HG03025 (cell line): Measurements from ENCODE around the gene ANKRD26.
"Not testable (repeated sequence)": the region's sequence is repeated elsewhere in the genome, so short reads cannot be mapped to it uniquely, and the experiment has no call there.

Experiments
- ATAC-seq: cut with Tn5 transposase; IDR thresholded peaks from one replicate; pipeline ENCODE4 v1.9.1; 2021; ENCODE audit warnings: mild to moderate bottlenecking, moderate library complexity; ENCODE audit not compliant: unreplicated experiment, low FRiP score

Gene ANKRD26

DNA sequence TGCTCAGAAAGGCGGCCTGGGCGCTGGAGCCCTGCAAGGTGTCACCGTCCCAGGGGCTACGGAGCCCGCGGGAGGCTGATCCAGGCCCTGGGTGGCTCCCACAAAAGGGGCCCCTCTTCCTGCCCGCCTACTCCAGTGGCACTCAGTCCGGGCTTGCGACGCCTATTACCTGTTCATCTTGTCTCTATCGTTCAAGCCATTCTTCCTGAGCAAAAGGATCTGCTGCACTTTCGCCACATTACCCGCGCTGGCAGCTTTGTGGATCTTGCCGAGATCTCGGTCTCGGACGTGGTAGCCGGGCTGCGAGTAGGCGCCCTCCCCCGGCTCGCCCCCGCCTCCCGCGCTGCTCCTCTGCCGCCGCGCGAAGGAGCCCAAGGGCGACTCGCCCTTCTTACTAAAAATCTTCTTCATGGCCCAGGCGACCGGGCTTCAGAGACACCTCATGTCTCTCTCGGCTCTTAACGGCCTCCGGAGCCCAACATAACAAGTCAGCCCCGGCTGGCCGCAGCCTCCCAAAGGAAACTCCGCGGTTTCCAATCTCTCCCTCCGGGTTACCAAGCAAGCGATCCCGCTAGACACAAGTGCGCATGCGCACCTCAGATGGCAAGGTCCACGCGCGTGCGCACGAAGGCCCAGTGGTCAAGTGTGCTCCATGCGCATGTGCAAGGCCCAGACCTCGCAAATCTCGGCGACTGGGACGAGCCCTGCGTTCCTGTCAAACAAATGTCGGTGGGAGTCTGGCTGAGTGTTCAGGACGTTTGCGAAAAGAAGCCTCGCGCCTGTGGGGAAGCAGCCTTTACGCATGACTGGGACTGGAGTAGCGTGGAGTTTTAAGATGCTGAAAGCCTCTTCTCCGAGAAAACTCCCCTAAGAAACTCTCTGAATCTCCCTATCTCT lies at the start of gene ANKRD26:
Gene ANKRD26 (minus strand): TSS at position 579 of the 897 bp plus-strand sequence. CDS start 168 bp downstream, at position 411.
- peak; percentile 78 for ATAC-seq

DNA sequence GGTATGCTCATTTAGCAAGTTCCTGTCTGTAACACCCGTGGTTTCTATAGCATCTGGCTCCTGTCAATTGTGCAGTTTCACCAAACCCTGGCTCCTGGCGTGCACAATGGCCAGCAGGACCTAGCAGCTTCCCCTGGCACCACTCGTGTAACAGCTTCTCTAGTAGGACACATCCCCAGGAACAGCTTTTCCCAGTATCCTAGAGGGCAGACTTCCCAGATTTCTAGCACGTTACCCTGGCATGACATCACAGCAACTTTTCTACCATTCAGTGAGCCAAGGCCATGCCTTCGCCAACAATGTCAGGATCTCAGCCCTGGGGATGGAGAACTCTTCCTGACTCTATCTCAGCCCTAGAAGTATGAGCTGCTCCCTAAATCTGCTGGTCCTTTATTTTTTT lies 47.4 kb upstream of the ANKRD26 start:
- ATAC-seq = no peak

DNA sequence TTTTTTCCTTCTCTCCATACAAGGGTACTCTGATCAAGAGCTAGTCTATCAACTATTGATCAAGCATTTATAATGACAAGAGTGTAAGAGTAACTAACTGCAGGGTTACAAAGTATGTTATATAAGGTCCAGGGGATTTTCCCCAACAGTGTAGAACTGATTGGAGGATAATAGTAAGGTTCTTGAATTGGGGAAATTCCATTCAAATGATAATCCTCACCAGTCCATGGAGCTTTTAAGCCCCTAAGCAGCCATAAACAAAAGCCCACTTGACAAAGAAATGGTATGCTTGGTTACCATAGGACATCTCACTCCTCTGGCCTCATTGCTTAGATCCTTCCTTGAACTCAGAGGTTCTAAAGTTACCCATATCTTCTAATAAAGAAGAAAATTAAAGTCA lies 45.6 kb upstream of the ANKRD26 start:
- ATAC-seq = no peak

DNA sequence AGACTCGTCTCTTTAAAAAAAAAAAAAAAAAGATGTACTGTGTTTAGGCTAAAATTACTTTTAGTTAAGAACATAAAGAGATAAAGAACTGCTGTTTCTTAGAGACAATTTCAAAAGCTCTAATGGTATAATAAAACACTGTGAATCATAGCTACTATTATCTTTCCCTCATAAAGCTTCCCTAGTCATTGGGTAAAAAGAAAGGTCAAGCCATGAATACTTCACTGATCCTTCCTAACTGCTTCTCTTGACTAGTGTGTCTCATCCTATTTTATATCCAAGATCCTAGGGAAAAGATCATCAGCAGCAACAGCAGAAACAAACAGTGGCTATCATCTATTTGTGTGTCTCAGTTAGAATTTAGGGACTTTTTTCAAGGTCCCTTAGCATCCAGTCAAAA lies 43.4 kb upstream of the ANKRD26 start:
- no peak for ATAC-seq

DNA sequence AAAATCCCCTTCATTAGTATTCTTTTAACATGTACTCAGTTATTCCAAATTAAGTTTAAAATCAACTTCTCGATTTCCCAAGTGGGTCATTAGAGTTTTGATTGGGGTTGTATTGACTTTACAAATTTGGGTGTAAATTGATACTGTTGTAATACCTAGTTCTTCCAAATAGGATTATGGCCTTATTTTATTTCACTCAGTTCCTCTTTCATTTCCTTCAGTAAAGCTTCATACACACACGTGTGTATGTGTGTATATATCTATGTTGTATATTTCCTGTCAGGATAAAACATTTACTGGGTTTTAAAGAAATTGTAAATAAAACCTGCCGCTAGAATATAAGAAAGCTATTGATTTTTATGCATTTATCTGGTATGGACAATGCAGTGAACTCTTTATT lies 38.0 kb upstream of the ANKRD26 start:
- ATAC-seq = no peak

DNA sequence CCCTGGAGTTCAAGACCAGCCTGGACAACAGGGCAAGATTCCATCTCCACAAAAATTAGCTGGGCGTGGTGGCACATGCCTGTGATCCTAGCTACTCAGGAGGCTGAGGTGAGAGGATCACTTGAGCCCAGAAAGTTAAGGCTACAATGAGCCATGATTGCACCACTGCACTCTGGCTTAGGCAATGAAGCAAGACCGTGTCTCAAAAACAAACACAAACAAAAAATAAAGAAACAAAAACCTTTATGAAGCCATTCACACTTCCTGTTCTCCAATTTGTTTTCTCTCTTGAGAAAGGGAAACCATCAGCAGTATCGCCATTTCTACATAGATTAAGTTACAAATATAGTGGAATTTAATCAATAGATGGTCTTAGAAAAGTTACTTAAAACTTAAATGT lies 34.1 kb upstream of the ANKRD26 start:
- no peak for ATAC-seq

DNA sequence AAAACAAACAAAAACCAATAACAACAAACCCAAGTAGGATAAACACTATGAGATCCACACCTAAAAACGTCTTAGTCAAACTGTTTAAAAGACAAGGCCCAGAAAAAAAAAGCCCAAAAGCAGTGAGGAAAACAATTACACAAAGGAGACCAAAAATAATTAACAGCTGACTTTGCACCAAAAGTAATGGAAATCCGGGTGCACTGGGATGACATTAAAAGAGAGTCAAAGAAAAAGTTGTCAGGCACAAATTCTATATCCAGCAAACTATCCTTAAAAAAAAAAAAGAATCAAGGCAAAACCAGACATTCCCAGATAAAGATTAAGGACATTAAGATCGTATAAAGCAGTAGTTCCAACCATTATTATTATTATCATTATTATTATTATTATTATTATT lies 7.9 kb upstream of the ANKRD26 start:
- no peak for ATAC-seq

DNA sequence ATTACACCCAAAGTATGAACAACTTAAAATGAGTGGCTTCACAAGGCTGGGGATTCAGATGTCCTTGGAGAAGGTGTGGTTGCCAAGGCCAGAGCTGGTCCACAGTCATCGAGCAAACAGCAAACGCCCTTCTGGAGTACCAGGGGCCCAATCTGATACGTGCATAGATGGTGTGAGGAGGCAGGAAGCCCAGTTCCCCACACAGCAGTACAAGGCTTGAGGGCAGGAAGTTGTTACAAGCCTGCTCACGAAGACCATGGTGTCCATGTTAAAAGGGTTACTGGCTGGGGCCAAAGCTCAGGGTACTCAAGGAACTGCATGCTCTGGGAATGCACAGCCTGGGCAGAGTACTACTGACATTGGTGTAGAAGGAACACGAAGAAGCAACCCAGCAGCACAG lies 4.6 kb upstream of the ANKRD26 start:
- ATAC-seq = no peak

DNA sequence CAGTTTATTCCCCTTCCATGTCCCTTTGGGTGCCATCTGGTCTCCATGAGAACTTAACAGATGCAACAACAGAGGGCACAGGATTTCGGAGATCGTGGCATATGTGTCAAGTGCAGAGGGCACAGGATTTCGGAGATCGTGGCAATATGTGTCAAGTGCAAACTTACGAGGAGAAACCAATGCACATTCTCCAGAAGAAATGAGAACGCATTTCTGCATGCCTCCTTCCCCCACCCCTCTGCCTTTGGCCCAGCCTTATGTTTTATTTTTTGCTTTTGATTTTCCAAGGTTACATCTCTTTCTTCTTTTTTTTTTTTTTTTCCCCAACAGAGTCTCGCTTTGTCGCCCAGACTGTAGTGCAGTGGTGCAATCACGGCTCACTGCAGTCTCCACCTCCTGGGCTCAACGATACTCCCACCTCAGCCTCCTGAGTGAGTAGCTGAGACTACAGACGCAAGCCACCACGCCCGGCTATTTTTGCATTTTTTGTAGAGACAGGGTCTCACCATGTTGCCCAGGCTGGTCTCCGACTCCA lies 586 bp upstream of the ANKRD26 start:
- peak; percentile 19 for ATAC-seq

DNA sequence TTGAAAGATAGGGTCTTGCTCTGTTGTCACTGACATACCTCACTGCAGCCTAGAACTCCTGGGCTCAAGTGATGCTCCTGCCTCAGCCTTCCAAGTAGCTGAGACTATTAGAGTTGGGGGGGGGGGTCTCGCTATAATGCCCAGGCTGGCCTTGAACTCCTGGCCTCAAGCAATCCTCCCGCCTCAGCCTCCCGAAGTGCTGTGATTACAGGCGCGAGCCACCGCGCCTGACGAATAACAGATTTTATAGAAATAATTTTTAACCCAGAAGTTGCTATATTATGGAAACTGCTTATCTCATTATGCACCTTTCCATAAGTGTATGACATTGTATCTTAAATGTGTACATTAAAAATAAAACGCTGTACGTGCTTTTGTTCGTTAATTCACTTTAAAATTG lies 846 bp downstream of the ANKRD26 start:
- ATAC-seq = no peak

DNA sequence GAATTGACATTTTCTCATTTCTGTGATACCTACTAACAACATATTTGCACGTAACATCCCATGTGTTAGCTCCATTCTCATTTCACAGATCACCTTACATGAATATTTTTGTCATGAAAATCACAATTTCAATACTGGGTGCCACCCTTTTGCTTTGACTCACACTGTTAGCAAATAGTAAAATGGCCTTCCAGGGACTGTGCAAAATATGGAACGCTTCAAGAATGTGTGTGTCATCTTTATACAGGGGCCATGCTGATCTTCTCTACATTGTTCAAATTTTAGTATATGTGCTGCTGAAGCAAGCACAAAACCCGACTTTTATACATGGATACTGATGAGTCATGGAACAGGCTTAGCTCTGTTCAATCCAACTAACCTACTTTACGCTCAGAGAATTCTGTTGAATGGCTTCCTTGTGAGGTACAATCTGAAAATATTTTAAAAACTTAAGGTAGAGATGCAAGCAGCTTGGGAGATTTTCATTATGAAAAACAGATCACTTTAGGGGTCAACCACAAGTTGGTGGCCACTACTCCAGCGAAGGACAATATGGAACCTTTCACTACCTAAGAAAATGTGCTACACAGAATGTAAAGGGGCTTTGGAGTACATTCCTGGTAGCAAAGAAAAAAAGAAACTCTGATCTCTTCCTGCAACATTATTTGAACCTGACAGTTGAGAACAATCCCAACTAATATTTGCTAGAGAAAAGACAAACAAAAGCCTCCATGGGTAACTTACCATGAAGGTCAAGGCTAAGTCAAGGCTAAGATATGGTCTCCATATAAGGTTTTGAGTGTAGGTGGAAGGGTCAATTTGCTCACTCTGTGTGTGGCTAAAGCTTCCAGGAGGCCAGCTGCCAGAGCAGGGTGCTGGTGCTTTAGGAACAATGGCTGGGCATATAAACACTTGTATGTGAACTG lies 11.9 kb downstream of the ANKRD26 start:
- ATAC-seq = no peak

DNA sequence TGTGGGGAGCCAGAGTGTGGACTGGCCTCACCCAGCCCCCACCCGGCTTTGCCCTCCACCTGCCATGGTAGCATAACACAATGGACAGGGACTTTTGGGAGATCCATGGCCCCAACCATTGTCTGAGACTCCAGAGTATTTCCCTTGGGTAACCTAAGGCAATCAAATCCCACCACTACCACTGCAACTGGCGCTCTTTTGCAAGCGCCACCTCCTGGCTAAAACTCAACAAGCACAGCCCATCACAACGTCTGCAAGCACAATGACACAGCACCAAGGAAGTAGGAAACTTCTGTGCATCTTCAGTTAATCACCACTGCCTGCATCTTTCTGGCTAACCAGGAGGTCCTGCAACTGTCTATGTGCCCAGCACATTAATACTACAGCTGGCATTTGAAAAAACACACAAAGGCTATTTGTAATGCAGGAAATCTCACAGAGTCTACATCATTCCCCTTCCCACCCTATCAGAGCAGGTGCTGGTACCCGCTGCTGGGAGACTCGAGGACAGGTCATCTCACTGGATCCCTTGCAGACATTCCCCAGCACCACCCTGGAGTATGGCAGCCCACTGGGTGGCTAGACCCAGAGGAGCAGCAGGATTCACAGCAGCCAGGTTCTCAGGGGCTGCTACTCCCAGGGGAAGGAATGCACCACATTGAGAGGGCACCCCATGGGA lies 27.7 kb downstream of the ANKRD26 start:
- ATAC-seq = no peak

DNA sequence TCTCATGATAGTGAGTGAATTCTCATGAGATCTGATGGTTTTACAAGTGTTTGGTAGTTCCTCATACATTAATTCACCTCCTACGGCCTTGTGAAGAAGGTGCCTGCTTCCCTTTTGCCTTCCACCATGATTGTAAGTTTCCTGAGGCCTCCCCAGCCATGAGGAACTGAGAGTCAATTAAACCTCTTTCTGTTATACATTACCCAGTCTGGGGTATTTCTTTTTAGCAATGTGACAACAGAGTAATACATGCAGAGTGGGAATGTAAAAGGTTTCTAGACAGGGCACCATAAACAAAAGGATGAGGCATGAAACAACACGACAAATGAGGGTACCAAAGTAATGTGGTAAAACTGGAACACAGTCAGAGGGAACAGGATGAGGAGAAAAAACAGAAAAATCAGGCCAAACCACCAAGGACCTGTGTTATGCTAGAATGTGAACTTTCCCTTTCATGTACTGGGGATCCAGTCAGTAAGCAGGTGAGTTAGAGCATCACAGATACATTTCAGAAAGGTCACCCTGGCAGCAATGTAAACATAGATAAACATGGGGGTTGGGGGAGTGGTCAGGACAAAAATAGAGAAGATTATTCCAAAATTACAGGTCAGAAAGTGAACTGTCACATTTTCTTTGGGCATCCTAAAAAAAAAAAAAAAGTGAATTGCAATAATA lies 31.9 kb downstream of the ANKRD26 start:
- ATAC-seq = no peak

DNA sequence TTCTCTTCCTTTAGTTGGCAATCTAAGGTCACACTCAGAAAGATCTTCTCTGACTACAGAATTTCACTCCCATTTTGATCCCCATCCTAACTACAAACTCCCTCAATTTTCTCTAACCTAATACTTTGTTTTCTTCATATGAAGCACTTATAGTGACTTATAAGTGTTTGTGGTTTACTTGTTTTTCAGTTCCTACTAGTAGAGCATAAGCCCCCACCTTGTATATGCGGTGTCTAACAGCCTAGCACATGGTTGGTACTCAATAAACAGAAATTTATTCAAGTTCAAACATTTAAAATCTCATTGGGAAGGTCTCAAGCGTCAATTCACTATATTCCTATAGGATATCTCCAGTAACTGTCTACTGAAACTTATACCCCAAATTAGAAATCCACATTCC lies 35.2 kb downstream of the ANKRD26 start:
- ATAC-seq = no peak

DNA sequence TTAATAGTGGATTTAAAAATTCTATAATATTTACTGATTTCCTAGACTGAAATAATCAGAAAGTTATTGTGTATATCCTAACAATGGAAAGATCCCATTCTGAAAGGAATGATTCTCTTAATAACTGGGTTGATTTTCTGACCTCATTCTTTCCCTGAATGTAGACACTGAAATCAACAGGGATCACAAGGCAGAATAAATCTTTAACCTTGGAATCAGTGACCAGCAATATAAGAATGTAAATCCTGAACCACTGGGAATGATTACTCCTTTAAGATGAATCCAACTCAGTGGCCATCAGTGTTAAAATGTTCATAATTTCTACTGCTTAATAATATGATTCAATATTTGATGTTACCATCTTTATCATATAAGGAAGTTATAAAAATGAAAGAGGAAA lies 47.6 kb downstream of the ANKRD26 start:
- no peak for ATAC-seq

DNA sequence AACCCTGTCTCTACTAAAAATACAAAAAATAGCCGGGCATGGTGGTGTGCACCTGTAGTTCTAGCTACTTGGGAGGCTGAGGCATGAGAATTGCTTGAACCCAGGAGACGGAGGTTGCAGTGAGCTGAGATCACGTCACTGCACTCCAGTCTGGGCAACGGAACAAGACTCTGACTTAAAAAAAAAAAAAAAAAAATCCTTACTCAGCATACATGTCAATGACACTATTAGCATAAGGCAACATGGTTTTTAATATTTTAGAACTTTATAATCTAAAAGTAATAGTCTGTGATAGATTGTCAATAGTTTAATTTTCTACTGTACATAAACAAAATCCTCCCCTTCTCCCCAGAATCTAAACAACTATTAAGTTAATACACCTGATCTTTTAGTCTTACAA lies 55.0 kb downstream of the ANKRD26 start:
- ATAC-seq = not testable (repeated sequence)

DNA sequence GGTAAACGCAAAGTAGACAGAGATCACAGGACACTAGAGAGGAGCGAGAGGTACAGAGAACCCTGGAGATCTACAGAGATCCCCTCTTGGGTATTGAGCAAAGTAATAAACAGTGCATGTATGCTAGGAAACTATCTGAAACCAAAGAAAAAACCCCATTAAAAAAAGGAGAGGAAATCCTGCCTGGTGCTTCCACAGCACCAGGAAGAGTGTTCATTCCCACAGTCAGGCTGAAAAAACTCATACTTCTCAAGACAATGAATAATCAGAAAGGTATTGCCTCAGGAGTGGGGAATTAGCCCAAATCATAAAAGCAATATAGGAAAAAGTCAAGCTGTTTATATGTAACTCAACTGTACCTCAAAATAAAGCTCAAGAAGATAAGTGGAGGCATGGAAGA lies 59.1 kb downstream of the ANKRD26 start:
- no peak for ATAC-seq

DNA sequence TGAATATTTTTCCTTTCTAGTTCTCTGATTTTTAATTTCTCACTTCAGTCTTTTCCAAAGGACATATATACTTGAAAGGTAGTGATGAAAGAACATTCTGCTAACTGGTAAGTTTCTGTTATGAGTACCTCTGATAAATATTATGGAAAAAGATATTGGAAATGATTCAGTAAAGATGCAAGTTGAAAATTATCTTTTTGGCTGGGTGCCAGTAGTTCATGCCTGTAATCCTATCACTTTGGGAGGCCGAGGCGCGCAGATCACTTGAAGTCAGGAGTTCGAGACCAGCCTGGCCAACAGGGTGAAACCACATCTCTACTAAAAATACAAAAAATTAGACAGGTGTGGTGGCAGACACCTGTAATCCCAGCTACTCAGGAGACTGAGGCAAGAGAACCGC lies 62.1 kb downstream of the ANKRD26 start:
- ATAC-seq = no peak

DNA sequence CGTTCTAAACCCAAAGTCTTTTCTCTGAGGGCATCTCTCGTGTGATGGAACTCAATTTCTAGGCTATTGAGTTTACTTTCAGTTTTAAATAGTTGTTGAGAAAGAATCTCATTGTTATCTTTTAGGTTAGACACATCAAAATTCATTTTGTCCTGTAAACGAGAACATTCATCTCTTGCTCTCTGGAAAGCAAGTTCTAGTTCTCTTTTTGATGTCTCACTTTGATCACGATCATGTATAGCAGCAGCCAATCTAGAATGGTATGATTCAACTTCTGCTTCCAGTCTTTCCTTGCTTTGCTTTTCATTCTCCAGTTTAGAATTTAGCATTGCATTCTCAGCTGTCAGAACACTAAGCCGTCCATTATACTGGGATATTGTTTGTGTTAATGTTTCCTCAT lies 65.1 kb downstream of the ANKRD26 start:
- ATAC-seq = no peak

DNA sequence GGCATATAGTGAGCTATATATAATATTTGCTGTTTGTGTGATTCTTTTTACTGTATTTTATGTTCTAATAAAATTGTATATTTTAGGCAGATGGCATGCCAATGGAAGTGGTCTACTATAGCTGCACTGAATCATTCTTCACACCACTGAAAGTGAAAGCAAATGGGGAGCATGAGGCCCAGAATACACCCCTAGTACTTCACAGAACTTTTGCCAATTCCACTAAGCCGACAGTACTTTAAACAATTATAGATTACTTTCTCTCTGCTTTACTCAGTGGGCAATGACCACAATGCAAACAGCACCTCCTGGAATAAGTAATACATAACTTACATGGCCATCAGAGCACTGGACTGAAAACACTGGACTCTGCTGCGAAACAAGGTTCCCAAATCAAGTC lies 70.2 kb downstream of the ANKRD26 start:
- ATAC-seq = no peak
